ENCODE data around the gene CLN6.
A peak's percentile ranks its signal among the peaks of the same experiment; 100 is the strongest.

CLN6 gene

GRCh38 chr15:68261980-68262379 is 32.5 kb upstream of the CLN6 start:
- H3K4me2 ChIP-seq (ENCODE audit: low read length), result no peak overlapping the region
- peaks cover 8% of the 10 kb centered on the region for H3K4me1 ChIP-seq (ENCODE audit: low read length)
- H3K9ac ChIP-seq (ENCODE audit: low read length), result no peak overlapping the region
- TF ChIP-seq CTCF (IDR thresholded peaks at IDR 0.05; ENCODE audit: low read depth, low read length) (no peak), EZH2phosphoT487 (IDR thresholded peaks at IDR 0.05; ENCODE audit: low read depth) (no peak)
- H4K20me1 ChIP-seq (ENCODE audit: insufficient read depth, low read length), result no peaks in the 10 kb centered on the region
- H3K27me3 ChIP-seq (ENCODE audit: low read depth, low read length), result peaks cover 7% of the 10 kb centered on the region
- no peaks in the 10 kb centered on the region for H3K9me3 ChIP-seq (ENCODE audit: insufficient read depth, low read length)
- no peak overlapping the region for H2AFZ ChIP-seq (ENCODE audit: low read depth, low read length)
- no peak overlapping the region for H3K4me3 ChIP-seq (ENCODE audit: low read length)
- no peaks in the 10 kb centered on the region for H3K79me2 ChIP-seq (ENCODE audit: low read length)
- H3K36me3 ChIP-seq (replicated peaks; ENCODE audit: low read depth, low read length), result no peaks in the 10 kb centered on the region
- H3K27ac ChIP-seq (ENCODE audit: low read length), result no peak overlapping the region

- H3K9me3 ChIP-seq (ENCODE audit: insufficient read depth, low read length), result no peaks in the 10 kb centered on the region
- no peak for TF ChIP-seq EZH2phosphoT487 (IDR thresholded peaks at IDR 0.05; ENCODE audit: low read depth)
- no peak for TF ChIP-seq CTCF (IDR thresholded peaks at IDR 0.05; ENCODE audit: low read depth, low read length)
These were observed 31.7 kb upstream of the CLN6 start for GRCh38 chr15:68261241-68261640.

GRCh38 chr15:68259883-68260282 is 30.4 kb upstream of the CLN6 start:
- Histone ChIP-seq H4K20me1 (ENCODE audit: insufficient read depth, low read length) (no peaks in the 10 kb centered on the region), H3K27ac (ENCODE audit: low read length) (no peak overlapping the region), H3K36me3 (replicated peaks; ENCODE audit: low read depth, low read length) (no peaks in the 10 kb centered on the region), H3K9ac (ENCODE audit: low read length) (no peak overlapping the region), H3K4me1 (ENCODE audit: low read length) (peaks cover 12% of the 10 kb centered on the region), H2AFZ (ENCODE audit: low read depth, low read length) (no peak overlapping the region), H3K4me2 (ENCODE audit: low read length) (no peak overlapping the region), H3K79me2 (ENCODE audit: low read length) (no peaks in the 10 kb centered on the region), H3K9me3 (ENCODE audit: insufficient read depth, low read length) (no peaks in the 10 kb centered on the region), H3K4me3 (ENCODE audit: low read length) (no peak overlapping the region), H3K27me3 (ENCODE audit: low read depth, low read length) (peaks cover 7% of the 10 kb centered on the region)
- TF ChIP-seq CTCF (IDR thresholded peaks at IDR 0.05; ENCODE audit: low read depth, low read length) (no peak), EZH2phosphoT487 (IDR thresholded peaks at IDR 0.05; ENCODE audit: low read depth) (no peak)

More at GRCh38 chr15:68261241-68261640, 31.7 kb upstream of the CLN6 start:
- H3K9ac ChIP-seq (ENCODE audit: low read length), result no peak overlapping the region
- no peaks in the 10 kb centered on the region for H4K20me1 ChIP-seq (ENCODE audit: insufficient read depth, low read length)
- H3K27ac ChIP-seq (ENCODE audit: low read length), result no peak overlapping the region
- H3K36me3 ChIP-seq (replicated peaks; ENCODE audit: low read depth, low read length), result no peaks in the 10 kb centered on the region
- no peaks in the 10 kb centered on the region for H3K79me2 ChIP-seq (ENCODE audit: low read length)
- H3K4me1 ChIP-seq (ENCODE audit: low read length), result peaks cover 8% of the 10 kb centered on the region
- no peak overlapping the region for H3K4me2 ChIP-seq (ENCODE audit: low read length)
- peaks cover 7% of the 10 kb centered on the region for H3K27me3 ChIP-seq (ENCODE audit: low read depth, low read length)
- H3K4me3 ChIP-seq (ENCODE audit: low read length), result no peak overlapping the region
- H2AFZ ChIP-seq (ENCODE audit: low read depth, low read length), result no peak overlapping the region

- no peaks in the 10 kb centered on the region for H3K79me2 ChIP-seq (ENCODE audit: low read length)
- no peak for TF ChIP-seq EZH2phosphoT487 (IDR thresholded peaks at IDR 0.05; ENCODE audit: low read depth)
- TF ChIP-seq CTCF (IDR thresholded peaks at IDR 0.05; ENCODE audit: low read depth, low read length), result no peak
- no peaks in the 10 kb centered on the region for H3K36me3 ChIP-seq (replicated peaks; ENCODE audit: low read depth, low read length)
- no peak overlapping the region for H3K4me3 ChIP-seq (ENCODE audit: low read length)
- H3K4me1 ChIP-seq (ENCODE audit: low read length), result peaks cover 11% of the 10 kb centered on the region; the same call in 1 of the 2 replicates
- no peak overlapping the region for H3K4me2 ChIP-seq (ENCODE audit: low read length)
- H3K27ac ChIP-seq (ENCODE audit: low read length), result no peak overlapping the region
- H4K20me1 ChIP-seq (ENCODE audit: insufficient read depth, low read length), result no peaks in the 10 kb centered on the region
- no peaks in the 10 kb centered on the region for H3K9me3 ChIP-seq (ENCODE audit: insufficient read depth, low read length)
- peak overlapping the region; percentile 51; the same call in 1 of the 2 replicates for H2AFZ ChIP-seq (ENCODE audit: low read depth, low read length)
- H3K27me3 ChIP-seq (ENCODE audit: low read depth, low read length), result no peaks in the 10 kb centered on the region
- H3K9ac ChIP-seq (ENCODE audit: low read length), result no peak overlapping the region
These were observed 29.2 kb upstream of the CLN6 start for GRCh38 chr15:68258692-68259091.
